ENCODE data around the gene FHOD3.

FHOD3 gene

DNA sequence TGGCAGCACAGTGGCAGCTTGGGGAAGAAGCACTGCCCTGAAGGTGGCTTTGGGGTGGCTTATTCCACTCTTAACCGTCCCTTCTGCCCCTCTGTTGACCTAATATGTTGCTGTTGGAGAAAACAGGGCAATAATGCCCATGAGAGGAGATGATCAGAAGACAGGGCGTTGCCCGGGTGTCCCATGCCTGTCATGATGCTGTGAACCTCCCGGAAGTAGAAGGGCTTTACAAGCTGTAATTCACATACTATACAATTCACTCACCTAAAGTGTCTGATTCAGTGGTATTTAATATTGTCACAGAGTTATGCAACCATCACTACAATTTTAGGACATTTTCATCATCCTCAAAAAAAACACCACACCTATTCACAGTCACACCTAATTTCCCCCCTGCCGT is 112.3 kb downstream of the FHOD3 start:
- DNase-seq (ENCODE audit: extremely low read depth, low read depth) = no peak
- TF ChIP-seq, protein P1, sequence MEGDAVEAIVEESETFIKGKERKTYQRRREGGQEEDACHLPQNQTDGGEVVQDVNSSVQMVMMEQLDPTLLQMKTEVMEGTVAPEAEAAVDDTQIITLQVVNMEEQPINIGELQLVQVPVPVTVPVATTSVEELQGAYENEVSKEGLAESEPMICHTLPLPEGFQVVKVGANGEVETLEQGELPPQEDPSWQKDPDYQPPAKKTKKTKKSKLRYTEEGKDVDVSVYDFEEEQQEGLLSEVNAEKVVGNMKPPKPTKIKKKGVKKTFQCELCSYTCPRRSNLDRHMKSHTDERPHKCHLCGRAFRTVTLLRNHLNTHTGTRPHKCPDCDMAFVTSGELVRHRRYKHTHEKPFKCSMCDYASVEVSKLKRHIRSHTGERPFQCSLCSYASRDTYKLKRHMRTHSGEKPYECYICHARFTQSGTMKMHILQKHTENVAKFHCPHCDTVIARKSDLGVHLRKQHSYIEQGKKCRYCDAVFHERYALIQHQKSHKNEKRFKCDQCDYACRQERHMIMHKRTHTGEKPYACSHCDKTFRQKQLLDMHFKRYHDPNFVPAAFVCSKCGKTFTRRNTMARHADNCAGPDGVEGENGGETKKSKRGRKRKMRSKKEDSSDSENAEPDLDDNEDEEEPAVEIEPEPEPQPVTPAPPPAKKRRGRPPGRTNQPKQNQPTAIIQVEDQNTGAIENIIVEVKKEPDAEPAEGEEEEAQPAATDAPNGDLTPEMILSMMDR (IDR thresholded peaks at IDR 0.05; ENCODE audit: low read depth, low read length, missing control alignments) = no peak

DNA sequence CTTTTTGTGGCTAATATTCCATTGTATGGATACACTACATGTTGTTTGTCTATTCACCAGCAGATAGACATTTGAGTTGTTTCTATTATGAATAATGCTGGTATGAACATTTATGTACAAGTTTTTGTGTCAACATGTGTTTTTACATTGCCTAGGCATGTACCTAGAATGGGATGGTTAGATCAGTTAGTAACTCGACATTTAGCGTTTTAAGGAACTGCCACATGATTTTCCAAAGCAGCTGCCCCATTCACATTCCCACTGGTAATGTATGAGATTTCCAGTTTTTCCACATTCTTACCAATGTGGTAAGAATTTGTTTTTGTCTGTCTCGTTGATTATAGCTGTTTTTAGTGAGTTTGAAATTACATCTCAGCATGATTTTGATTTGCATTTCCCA is 112.8 kb downstream of the FHOD3 start:
- TF ChIP-seq, protein P1 (IDR thresholded peaks at IDR 0.05; ENCODE audit: low read depth, low read length, missing control alignments) = no peak
- DNase-seq (ENCODE audit: extremely low read depth, low read depth) = no peak
- no peak overlapping the region for H3K4me3 ChIP-seq (replicated peaks; ENCODE audit: low read depth, low read length)

More for the DNA sequence above, 112.3 kb downstream of the FHOD3 start:
- H3K4me3 ChIP-seq (replicated peaks; ENCODE audit: low read depth, low read length) = no peak overlapping the region

DNA sequence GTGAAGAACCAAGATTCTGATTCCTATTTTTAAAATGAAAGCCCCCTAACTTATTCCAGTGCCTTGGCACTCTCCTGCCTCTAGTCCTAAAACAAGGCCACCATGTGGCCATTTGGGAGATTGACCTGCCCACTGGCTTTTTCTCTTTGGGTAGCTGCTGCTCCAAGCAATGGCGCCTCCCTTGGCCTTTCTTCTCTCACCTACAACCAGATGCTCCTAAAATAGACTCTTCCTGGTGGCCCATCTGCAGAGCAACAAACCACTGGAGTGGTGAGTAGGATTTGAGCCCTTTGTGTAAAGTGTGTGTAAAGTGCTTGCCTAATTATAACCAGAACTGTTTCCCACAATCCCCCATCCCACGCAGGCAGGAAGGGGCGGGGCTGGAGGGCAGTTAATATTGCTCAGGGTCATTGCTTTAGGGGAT is 114.2 kb downstream of the FHOD3 start:
- H3K4me3 ChIP-seq (replicated peaks; ENCODE audit: low read depth, low read length) = no peak overlapping the region
- TF ChIP-seq, protein P1 (IDR thresholded peaks at IDR 0.05; ENCODE audit: low read depth, low read length, missing control alignments) = peak; percentile 56
- peak; percentile 42 for DNase-seq (ENCODE audit: extremely low read depth, low read depth)

DNA sequence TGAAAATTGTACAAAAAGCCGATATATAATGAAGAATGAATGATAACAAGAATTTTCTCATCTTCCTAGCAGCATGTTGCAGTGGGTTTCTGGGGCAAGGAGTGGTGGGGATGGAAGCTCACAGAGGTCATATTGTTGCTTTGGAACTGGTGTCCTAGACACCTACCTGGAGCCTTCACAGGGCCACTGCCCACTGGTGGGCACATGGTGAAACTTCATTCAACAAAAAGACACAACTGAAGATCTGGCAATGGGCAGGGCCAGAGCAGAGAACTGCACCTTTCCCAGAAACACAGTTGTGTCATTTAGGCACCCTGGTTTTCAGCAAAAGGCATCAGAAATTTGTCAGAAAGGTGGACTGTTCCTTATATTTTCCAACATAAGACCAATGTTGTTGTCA is 115.3 kb downstream of the FHOD3 start:
- DNase-seq (ENCODE audit: extremely low read depth, low read depth) = no peak
- TF ChIP-seq, protein P1 (IDR thresholded peaks at IDR 0.05; ENCODE audit: low read depth, low read length, missing control alignments) = peak; percentile 50
- H3K4me3 ChIP-seq (replicated peaks; ENCODE audit: low read depth, low read length) = no peak overlapping the region

DNA sequence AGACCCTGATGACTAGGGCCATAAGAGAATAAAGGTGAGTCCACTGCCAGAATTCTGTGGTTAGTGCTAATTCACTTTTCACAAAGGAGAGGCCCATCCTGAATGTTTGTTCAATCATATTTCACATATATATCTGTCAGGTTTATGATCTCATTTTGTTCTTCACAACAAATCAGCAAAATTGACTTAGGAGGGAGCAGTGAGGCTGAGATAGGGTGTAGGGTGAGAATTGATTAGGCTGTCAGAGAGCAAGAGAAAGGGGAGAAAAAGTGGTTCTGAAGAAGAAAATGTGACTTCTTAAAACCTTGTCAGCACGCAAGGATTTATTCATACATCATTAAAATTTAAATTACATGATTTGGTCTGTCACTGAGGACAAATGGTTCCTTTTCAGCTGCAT is 117.7 kb downstream of the FHOD3 start:
- no peak overlapping the region for H3K4me3 ChIP-seq (replicated peaks; ENCODE audit: low read depth, low read length)
- TF ChIP-seq, protein P1 (IDR thresholded peaks at IDR 0.05; ENCODE audit: low read depth, low read length, missing control alignments) = no peak
- no peak for DNase-seq (ENCODE audit: extremely low read depth, low read depth)

DNA sequence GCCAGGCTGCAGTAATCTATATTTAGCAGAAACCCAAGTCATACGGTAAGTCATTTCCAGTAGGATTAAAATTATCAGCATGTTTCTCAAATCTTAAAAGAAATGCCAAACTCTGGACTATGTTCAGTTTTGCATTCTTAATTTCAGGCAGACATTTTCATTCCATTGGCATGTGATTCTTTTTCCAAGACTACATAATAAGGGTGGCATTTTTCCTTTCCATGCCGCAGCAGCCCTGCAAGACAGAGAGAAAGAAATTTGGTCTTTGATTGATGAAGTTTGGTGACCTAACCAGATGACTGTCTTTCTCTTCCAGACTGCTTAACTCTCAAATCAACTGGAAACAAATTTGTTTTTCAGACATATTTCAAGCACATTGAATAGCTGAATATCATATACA is 118.1 kb downstream of the FHOD3 start:
- H3K4me3 ChIP-seq (replicated peaks; ENCODE audit: low read depth, low read length) = no peak overlapping the region
- DNase-seq (ENCODE audit: extremely low read depth, low read depth) = no peak
- TF ChIP-seq, protein P1 (IDR thresholded peaks at IDR 0.05; ENCODE audit: low read depth, low read length, missing control alignments) = no peak

DNA sequence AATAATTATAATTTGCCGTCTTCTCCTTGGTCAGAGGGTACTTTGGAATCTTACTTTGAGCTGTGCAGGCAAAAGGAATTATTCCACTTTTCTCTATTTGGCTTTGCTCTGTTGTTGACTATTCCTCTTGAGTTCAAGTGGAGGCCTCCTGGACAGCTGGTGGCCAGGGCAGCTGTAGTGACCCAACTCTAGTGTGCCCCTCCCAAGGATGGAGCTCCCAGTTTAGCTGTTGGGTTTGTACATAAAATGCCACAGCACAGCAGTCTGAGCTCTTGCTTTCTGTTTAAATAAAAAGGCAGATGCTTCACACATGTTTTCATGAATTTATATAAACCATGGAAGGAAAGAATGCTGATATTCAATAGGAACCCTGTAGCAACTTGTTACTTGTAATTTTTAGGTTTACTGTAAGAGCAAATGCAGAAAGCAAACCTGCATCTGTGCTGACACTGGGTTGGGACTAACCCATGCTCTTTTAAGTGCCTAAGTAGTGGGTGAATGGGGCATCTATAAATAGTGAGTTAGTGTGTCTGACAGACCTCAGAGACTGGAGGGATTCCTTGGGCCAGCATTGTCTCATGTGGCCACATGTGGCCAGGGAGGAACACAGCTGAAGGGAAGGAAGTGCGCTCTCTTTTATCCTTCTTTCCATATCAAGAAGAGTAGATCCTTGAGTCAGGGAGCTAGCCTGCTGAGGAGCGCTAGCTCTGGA is 121.8 kb downstream of the FHOD3 start:
- no peak overlapping the region for H3K4me3 ChIP-seq (replicated peaks; ENCODE audit: low read depth, low read length)
- DNase-seq (ENCODE audit: extremely low read depth, low read depth) = peak; percentile 39
- TF ChIP-seq, protein P1 (IDR thresholded peaks at IDR 0.05; ENCODE audit: low read depth, low read length, missing control alignments) = no peak

All from HFF-Myc (cell line).